HG02610 (cell line): ENCODE measurements around the gene DIAPH1.

ENCODE experiments used
- ATAC-seq: cut with Tn5 transposase; IDR thresholded peaks from one replicate; pipeline ENCODE4 v1.9.1; 2021; ENCODE audit warnings: mild to moderate bottlenecking, moderate library complexity; ENCODE audit not compliant: unreplicated experiment

Gene DIAPH1

DNA sequence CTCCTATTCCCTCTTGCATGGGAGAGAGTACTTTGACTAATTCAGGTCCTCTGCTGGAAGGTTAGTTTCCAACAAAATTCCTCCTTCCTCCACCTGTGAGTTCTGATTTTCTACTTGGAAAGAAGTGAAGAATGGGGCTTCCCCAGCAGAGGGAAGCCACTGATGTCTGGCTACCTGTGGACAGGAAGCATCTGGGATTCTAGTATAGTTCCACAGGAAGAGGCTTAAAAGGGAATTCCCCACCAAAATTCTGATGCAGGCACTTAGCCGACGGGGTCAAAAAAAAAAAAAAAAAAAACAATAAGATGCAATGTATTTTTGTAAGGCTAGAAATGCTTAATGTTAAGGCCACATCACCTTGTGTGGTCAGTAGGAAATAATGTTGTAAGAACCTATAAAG, 96.5 kb downstream of the DIAPH1 start:
- ATAC-seq: no peak

DNA sequence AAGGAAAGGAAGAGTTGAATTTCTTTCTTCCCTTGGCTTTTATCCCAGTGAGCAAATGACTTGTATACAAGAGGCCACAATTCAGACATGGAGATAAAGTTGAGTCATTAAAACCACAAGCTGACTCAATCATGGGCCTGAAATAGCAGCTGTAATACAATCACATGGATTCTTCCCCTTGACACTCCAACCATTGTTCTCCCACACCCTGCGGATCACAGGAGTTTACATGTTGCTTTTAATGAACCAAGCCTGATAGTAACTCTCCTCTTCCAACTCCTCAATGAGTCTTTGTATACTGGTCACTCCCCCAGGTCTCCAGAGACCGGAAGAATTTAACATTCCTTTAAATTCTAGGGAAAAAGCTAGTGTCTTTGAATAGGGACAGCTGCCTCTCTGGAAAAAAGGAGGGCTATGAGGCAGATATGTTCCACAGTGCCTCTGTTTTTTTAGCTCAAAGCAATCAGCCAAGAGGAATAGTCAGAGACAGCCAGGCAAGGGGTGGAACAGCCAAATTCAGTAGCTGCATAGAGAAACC, 97.5 kb downstream of the DIAPH1 start:
- no peak for ATAC-seq

DNA sequence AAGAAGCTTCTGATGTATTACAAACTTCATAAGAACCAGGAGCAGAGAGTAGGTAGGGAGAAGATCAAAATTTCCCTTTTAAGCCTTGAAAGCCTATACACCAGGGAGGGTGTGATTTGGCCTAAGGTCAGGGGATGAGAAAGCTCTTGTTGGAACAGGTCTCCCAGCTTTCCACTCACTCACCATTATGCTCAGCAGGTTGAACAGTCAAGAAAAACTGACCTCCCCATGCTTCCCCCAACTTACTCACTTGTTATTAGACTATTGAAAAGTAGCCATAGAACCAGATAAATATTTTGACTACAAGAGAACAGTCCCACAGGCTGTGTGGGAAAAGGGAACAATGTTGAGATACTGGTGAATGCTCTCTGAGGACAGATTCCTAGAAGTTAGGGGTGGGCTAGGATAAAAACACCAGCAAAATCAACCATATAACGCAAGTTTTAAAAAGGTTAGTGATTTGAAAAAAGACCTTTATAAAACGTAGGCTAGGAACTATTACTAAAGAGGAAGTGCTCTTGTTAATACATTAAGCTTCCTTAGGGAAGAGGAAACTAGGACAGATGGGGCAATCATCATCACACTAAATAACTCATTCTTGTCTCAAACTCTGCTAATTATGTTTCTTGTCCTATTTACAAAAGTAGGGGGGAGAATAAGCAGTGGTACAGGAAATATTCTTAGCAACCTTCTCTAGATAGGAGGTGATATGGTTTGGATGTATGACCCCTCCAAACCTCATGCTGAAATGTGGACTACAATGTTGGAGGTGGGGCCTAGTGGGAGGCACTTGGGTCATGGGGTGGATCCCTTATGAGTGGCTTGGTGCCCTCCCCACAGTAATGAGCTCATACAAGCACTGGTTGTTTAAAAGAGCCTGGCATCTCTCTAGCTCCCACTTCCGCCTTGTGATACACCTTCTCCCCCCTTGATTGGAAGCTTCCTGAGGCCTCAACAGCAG, 98.9 kb downstream of the DIAPH1 start:
- no peak for ATAC-seq

DNA sequence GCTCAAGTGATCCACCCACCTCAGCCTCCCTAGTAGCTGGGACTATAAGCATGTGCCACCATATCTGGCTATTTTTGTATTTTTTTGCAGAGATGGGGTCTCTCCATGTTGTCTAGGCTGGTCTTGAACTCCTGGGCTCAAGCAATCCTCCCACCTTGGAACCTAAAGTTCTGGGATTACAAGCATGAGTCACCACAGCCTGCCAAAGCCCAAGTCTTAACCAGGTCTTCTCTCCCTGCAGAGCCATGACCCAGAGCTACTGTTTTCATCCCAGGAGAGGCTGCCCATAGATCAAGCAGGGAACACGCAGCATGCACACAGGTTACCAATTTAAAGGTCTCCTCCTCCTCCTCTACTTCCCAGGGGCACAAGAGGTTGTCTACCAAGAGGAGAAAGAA, 100.2 kb downstream of the DIAPH1 start:
- no peak for ATAC-seq

DNA sequence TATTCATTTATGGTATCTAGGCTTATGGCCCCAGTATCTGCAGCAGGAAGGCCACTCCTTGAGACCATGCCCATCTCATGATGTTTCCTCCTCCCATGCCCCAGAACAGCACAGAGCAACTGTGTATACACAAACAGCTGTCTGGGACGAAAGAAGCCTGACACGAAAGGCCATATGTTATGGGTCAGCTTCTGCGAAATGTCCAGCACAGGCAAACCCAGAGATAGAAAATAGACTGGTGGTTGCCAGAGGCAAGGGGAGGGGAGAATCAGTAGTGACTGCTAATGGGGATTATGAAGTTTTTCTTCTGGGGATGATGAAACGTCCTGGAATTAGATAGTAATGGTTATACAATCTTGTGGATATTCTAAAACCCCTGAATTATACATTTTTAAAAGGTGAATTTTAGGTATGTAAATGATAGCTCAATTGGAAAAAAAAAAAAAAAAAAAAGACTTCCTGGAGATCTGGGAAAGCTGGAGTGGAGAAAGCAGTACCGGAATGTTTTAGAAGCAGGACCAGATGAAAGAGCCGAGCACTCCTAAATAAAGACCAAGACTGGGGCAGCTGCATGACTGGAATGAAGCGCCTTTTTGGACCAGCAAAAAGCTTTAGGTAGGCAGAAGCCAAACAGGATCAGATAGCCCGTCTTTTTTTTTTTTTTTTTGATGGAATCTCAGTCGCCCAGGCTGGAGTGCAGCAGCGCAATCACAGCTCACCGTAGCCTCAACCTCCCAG, 100.8 kb downstream of the DIAPH1 start:
- ATAC-seq: no peak

DNA sequence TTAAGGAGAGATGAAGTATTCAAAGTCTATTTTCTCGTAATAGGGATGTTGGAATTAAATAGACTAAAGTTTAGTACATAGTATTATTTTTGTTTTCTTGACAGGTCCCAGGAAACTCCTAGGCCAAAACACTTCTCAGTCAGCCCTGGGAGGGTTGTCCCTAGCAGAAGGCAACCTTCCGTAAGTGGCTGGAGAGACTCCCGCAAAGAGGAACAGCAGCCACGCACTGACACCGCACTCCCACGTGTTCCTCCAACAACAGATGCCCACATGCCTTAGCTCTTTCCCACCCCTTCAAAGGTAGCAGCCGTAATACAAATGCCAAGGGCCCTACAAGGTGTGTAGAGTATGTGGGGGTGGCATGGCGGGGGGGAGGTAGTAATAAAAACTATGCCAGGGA, 101.5 kb downstream of the DIAPH1 start:
- ATAC-seq: no peak

DNA sequence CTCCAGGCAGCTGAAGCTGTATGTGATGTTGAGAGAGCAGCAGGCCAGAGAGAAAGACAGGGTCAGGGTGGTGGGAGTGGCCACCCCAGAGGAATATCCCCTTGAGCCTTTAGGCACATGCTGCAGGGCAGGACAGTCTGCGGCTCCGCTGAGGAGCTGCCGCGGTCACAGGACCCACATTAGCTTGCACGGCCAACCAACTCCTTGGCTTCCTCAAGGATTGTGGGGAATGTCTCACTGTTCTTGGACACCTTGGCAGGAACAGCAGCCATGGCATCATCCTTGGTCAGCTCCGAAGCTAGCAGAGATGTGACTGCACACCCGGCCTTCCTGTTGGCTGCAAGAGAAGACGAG, 102.2 kb downstream of the DIAPH1 start:
- ATAC-seq: no peak

DNA sequence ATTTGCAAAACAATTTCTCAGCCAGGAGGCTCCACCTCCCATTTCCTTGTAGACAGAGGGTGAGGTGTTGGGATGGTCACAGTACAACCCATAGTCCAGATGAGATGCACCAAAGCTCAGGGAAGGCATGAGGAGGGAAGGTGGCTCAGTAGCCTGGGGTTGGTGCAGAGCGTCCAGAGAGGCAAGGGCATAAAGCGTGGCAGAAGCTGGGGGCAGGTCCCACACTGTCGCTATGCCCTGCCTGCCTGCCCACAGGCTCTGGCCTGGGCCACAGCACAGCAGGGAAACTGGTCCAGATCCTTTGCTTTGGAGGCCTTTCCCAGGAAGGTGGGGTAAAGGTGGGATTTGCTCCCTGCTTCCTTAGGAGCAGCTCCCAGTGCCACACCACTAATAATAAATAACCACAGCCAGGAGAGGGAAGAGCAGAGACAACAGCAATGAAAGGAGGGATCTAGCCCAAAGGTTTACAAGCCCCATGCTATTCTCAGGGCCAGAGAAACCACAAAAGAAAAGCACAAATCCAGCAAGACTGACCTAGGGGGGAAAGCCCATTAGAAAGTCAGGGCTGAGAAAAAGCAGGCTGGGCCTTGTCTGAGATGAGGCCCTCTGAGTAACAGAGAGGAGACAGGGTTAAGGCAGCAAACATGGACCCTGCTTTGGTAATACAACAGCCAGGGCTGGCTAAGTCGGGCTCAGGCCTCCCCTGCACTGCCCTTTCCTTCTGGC, 102.7 kb downstream of the DIAPH1 start:
- no peak for ATAC-seq

DNA sequence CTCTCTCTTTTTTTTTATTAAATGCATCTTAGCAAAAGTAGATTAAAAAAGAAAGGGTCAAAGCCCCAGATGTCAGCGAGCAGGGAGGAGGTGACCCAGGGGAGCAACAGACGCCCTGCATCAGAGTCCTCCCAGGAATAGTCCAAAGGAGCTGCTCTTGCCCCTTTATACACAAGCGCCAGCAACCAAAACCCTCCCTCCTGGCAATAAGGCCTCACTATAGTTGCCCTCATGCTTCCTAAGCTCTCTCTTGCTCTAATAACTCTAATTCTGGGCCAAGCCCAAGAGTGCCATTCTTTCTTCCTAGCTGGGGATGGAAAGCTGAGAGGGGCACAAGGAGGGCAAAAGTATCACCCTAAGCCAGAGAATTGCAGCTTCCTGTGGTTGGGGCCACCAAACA, 103.7 kb downstream of the DIAPH1 start:
- ATAC-seq: no peak

DNA sequence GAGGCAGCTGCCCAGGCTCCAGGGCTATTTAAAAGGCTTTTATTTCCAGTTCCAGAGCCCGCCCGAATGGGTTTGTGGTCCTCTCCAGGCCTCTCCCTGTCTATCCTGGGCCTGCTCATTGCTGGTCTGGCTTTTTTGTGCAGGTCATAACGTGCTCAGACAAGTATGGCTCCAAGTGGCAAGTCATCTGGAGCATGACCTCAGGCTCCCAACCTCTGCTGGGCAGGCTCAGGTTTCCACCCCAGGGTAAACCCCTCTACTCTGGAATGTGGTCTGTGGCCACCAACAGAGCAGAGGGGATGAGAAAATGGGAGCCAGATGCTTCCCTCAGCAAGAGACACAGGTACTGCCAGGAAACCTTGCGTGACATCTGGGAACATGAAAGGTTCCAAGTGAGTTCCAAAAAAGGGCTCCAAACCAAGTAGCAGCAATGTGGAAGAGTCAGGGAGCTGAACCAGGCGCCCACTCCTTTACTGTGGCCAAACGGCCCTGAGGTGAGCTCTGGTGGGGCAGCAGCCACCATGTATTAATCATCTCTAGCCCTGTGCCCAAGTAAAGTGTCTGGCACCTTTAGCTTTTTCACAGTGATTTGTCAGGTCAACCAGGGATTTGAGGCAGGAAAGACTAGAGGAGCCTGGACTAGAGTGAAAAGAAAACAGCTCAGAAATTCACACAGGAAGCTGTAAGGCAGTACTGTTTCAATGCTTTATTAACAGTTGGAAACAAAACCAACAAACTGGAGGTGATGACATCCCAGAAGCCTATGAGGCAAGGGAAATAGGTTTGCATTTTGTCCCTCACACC, 104.3 kb downstream of the DIAPH1 start:
- ATAC-seq: peak; percentile 33

DNA sequence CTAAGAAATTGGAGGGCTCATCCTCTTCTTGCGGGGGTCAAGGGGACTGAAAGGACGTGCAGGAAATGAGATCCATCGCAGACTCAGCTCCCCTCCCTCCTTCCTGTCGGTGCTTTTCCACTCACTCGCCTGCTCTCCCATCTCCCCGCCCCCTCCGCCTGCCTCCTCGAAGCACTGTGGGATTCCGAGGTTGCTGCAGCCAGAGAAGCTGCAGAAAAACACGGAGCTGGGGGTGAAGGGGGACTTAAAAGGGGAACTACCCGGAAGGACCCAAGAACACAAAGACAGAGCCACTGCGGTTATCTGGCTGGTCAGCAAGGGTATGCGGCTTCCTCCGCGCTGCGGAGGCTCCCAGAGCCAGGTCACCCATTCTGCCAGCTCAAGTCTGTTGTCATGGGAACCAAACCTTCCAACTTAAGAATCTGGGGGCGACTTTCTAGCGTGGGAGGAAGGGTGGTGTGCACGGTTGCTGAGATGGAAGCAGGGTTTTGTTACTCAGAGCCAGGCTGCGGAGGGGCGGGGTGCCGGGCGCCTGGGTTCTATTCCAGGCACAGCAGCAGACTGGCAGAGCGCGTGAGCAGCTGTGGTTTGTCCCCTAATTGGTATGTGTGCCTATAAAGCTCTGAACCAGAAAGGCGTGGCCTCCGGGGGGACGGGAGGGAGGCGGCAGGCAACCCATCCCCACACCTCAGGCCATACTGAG, 105.0 kb downstream of the DIAPH1 start:
- ATAC-seq: peak; percentile 30

DNA sequence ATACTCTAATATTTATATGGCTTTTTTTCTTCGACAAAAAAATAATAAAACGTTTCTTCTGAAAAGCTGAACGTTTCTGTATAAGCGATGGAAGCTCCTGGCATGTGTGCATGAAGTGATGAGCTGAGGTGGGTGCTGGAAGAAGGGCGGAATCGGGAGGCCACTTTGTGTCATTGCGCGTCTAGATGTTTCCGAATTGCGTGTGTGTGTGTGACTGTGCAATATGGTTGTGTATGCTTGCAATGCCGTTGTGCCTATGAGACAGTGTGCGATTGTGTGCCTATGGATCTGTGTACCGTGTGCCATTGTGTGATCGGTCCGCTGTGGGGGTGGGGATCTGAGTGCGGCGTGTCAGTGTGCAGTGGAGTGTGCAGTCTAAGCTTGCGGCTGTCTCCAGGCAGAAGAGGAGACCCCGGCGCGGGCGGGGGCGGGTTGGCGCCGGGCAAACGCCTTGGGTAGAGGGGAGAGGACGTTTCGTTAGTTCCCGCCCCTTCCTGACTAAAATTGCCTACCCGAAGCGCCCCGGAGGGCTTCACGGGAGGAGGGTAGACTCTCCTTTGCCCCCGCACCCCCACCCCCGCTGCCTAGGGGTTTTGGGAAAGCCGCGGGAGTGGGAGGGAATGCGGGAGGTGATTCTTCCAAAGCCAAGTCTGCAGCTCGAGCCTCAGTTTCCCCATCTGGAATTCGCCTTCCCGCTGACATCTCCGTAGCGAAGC, 105.7 kb downstream of the DIAPH1 start:
- no peak for ATAC-seq

DNA sequence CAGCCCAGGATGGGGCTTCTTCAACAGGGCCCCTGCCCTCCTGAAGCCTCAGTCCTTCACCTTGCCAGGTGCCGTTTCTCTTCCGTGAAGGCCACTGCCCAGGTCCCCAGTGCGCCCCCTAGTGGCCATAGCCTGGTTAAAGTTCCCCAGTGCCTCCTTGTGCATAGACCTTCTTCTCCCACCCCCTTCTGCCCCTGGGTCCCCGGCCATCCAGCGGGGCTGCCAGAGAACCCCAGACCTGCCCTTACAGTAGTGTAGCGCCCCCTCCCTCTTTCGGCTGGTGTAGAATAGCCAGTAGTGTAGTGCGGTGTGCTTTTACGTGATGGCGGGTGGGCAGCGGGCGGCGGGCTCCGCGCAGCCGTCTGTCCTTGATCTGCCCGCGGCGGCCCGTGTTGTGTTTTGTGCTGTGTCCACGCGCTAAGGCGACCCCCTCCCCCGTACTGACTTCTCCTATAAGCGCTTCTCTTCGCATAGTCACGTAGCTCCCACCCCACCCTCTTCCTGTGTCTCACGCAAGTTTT, 106.3 kb downstream of the DIAPH1 start:
- ATAC-seq: peak; percentile 24

DNA sequence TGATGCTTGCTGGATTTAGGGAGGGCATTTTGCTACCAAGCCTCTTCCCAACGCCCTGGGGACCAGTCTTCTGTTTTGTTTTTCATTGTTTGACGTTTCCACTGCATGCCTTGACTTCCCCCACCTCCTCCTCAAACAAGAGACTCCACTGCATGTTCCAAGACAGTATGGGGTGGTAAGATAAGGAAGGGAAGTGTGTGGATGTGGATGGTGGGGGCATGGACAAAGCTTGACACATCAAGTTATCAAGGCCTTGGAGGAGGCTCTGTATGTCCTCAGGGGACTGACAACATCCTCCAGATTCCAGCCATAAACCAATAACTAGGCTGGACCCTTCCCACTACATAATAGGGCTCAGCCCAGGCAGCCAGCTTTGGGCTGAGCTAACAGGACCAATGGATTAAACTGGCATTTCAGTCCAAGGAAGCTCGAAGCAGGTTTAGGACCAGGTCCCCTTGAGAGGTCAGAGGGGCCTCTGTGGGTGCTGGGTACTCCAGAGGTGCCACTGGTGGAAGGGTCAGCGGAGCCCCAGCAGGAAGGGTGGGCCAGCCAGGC, 107.0 kb downstream of the DIAPH1 start:
- ATAC-seq: no peak

DNA sequence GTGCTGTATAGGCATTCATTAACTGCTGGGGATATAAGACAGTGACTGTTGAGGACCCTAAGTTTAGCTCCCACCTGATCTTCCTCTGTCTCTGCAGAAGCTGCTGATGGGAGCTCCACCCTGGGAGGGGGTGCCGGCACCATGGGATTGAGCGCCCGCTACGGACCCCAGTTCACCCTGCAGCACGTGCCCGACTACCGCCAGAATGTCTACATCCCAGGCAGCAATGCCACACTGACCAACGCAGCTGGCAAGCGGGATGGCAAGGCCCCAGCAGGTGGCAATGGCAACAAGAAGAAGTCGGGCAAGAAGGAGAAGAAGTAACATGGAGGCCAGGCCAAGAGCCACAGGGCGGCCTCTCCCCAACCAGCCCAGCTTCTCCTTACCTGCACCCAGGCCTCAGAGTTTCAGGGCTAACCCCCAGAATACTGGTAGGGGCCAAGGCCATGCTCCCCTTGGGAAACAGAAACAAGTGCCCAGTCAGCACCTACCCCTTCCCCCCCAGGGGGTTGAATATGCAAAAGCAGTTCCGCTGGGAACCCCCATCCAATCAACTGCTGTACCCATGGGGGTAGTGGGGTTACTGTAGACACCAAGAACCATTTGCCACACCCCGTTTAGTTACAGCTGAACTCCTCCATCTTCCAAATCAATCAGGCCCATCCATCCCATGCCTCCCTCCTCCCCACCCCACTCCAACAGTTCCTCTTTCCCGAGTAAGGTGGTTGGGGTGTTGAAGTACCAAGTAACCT, 107.8 kb downstream of the DIAPH1 start:
- no peak for ATAC-seq

DNA sequence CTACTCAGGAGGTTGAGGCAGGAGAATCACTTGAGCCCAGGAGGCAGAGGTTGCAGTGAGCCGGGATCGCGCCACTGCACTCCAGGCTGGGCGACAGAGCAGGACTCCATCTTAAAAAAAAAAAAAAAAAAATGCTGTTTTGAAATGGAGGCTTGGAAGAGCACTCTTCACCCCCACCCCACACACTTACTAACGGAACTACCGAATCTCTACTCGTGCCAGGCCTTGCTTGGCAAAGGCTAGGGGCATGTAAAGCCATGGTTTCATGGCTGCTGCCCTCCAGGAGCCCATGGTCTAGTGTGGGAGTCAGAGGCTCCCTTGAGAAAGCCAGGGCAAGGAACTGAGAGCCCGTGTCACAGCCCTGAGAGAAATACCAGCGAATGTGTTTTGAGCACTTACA, 108.6 kb downstream of the DIAPH1 start:
- no peak for ATAC-seq

DNA sequence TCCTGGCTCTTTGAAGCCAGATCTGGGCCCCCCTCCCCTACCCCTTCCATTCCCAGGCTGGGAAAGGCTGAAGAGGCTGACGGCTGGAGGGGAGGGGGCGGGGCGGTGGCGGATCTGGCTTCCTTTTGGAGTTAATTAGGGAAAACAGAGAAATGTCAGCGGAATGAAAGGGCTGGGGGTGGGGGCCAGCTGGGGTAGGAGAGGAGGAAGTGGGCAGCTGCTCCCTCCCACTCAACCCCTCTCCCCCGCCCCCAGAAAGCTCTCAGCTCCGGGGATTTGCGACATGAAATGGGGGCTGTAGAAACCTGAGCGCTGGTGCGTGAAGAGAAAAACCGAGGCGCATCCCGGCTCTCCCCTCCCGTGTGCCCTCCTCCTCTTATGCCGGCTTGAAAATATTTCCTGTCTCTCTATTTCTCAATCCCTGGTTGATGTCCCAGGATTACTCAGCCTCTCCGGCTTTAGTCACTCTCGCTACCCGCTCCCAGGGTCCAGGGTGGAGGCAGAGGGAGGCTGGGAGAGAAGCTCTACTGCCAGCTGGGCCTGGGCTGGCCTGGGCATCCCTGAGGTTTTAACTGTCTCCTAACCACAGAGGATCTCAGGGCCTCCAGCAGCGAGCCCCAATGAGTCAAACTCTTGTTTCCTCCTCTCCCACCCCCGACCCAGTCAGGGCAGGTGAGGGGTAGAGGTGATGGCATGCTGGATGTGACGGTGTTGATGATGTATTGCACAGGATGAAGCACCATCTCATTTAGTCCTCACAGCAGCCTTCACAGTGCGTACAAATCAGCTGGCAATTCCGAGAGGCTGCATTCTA, 109.8 kb downstream of the DIAPH1 start:
- no peak for ATAC-seq
